ENCODE data around the gene NTSR1.

The NTSR1 gene

DNA sequence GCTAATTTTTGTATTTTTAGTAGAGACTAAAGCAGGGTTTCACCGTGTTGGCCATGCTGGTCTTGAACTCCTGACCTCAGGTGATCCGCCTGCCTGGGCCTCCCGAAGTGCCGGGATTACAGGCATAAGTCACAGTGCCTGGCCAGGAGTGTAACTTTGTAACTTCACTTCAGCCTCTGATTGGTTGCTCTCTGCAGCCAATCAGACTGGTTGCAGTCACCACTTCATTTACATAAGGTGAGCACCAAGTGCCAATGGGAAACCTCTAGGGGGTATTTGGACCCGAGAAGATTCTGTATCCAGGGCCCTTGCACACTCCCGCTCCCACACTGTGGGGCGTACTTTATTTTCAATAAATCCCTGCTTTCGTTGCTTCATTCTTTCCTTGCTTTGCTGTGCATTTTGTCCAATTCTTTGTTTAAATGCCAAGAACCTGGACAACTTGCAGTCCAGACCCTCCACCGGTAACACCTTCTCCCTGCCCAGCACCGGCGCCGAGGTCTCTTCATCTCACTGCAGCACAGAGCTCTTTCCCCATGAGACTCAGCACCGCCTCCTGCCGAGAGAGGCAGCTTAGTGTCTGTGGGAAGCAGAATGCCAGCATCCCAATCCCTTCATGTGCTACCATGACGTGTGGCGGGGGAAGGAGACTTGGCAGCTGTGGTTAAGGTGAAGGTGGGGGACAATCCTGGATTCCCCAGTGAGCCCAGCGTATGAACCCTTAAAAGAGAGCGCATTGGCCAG lies 73.7 kb downstream of the NTSR1 start:
- TF ChIP-seq, protein P1, sequence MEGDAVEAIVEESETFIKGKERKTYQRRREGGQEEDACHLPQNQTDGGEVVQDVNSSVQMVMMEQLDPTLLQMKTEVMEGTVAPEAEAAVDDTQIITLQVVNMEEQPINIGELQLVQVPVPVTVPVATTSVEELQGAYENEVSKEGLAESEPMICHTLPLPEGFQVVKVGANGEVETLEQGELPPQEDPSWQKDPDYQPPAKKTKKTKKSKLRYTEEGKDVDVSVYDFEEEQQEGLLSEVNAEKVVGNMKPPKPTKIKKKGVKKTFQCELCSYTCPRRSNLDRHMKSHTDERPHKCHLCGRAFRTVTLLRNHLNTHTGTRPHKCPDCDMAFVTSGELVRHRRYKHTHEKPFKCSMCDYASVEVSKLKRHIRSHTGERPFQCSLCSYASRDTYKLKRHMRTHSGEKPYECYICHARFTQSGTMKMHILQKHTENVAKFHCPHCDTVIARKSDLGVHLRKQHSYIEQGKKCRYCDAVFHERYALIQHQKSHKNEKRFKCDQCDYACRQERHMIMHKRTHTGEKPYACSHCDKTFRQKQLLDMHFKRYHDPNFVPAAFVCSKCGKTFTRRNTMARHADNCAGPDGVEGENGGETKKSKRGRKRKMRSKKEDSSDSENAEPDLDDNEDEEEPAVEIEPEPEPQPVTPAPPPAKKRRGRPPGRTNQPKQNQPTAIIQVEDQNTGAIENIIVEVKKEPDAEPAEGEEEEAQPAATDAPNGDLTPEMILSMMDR (IDR thresholded peaks at IDR 0.05) = no peak
- no peak overlapping the region for H3K4me3 ChIP-seq
- DNase-seq (ENCODE audit: low spot score) = no peak
- no peak overlapping the region for H3K27ac ChIP-seq

DNA sequence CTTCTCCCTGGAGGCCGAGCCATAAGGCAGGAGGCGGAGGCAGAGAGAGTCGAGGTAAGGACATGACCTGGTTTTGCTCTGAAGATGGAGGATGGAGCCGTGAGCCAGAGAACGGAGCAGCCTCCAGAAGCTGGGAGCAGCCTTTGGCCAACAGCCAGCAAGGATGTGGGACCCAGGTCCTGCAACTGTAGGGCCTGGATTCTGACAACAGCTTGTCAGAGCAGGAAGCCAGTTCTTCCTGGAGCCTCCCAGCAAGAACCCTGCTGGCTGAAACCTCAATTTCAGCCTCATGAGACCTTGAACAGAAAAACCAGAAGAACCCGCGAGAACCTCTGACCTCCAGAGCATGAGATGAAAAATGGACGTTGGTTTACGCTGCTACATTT lies 74.2 kb downstream of the NTSR1 start:
- Histone ChIP-seq H3K4me3 (no peak overlapping the region), H3K27ac (no peak overlapping the region)
- TF ChIP-seq, protein P1 (IDR thresholded peaks at IDR 0.05) = no peak
- no peak for DNase-seq (ENCODE audit: low spot score)

DNA sequence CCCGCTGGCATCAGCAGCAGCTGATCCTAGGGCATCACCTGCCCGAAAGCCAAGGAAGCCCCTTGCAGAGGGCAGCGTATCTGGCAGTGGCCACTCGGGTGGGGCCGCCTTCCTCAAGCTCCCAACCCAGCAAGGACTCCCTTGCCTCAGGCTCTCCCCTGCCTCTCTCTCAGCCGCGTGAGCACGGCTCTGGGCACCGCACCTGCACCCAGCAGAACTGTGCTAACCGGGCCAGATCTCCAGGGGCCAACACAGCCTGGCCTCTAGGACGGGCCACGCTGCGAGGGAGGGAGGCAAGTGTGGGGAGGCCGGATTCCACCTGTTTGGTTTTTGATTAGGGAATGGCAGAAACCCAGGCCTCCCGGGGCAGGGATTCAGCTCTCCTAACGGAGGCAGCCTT lies 75.9 kb downstream of the NTSR1 start:
- no peak for DNase-seq (ENCODE audit: low spot score)
- Histone ChIP-seq H3K27ac (no peak overlapping the region), H3K4me3 (no peak overlapping the region)
- TF ChIP-seq, protein P1 (IDR thresholded peaks at IDR 0.05) = no peak

DNA sequence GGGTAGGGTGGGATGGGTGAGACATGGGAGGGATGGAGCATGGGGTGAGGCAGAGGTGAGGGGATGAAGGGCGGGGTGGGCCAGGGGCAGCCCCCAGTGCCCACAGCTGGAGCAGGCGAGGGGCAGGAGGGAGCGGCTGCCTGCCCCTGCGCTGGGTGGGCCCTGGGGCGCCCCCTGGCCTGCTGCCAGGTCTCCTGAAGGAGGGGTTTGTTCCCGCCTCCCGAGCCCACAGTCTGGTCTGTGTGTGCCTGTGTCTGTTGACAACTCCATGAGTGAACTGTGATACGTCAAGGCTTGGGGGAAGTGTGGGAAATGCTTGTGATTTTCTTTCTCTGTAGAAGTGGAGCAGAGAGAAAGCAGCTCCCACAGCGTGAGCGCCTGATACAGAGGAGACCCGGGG lies 76.8 kb downstream of the NTSR1 start:
- TF ChIP-seq, protein P1 (IDR thresholded peaks at IDR 0.05) = no peak
- DNase-seq (ENCODE audit: low spot score) = no peak
- Histone ChIP-seq H3K4me3 (no peak overlapping the region), H3K27ac (no peak overlapping the region)

DNA sequence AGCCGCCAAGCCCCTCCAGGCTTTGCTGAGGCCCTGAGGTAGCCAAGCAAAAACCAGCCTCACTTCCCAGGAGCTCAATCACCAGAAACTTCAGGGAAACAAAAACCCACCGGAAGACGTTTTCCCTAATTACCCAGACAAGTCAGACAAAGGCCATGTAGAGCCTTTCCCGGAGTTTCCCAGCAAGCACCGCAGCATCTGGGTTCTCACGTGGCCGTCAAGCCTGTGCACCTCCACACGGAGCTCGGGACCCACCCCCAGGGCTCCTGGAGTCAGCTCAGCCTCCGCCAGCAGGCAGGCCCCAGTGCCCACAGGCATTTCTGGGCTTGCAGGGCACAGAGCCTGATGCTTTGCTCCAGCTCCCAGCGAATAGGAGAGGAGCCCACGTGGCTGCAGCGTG lies 77.5 kb downstream of the NTSR1 start:
- TF ChIP-seq, protein P1 (IDR thresholded peaks at IDR 0.05) = no peak
- no peak for DNase-seq (ENCODE audit: low spot score)
- H3K27ac ChIP-seq = no peak overlapping the region
- no peak overlapping the region for H3K4me3 ChIP-seq

DNA sequence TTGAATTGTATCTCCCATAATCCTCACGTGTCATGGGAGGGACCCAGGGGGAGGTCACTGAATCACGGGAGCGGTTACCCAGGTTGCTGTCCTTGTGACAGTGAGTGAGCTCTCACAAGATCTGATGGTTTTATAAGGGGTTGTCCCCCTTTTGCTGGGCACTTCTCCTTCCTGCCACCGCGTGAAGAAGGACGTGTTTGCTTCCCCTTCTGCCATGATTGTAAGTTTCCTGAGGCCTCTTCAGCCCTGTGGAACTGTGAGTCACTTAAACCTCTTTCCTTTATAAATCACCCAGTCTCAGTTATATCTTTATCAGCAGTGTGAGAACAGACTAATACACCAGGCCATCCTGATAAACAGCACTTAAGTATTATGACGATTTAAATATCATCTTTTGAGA lies 78.7 kb downstream of the NTSR1 start:
- H3K4me3 ChIP-seq = no peak overlapping the region
- no peak for DNase-seq (ENCODE audit: low spot score)
- TF ChIP-seq, protein P1 (IDR thresholded peaks at IDR 0.05) = no peak
- no peak overlapping the region for H3K27ac ChIP-seq

DNA sequence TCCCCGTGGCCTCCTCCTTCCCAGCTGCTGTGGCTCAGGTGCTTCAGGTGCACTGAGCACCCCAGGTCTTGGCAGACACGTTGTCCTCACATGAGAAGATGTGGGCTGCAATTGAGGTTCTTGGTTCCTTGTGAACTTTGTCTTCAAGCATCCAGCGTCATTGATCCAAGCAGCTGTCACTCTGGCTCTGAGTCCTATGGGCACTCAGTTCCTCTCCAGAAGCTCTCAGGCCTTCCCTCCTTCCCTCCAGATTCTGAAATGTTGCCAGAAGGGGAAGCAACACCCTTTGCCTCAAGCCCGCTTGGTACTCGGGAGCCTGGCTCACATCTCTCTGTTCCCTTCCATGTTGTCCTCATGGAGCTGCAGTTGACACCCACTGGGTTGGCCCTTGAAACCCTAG lies 79.2 kb downstream of the NTSR1 start:
- H3K4me3 ChIP-seq = no peak overlapping the region
- no peak overlapping the region for H3K27ac ChIP-seq
- TF ChIP-seq, protein P1 (IDR thresholded peaks at IDR 0.05) = no peak
- DNase-seq (ENCODE audit: low spot score) = no peak

Data from coronary artery (tissue), 2 donors.